ENCODE measurements around the gene TBX4. TPM values are rescaled to one million over a fixed set of nuclear protein-coding genes. Genes with fewer than 3 reads are reported as not detected.

The TBX4 gene
- total RNA-seq, 1 experiment from 2014 or later: not detected

DNA sequence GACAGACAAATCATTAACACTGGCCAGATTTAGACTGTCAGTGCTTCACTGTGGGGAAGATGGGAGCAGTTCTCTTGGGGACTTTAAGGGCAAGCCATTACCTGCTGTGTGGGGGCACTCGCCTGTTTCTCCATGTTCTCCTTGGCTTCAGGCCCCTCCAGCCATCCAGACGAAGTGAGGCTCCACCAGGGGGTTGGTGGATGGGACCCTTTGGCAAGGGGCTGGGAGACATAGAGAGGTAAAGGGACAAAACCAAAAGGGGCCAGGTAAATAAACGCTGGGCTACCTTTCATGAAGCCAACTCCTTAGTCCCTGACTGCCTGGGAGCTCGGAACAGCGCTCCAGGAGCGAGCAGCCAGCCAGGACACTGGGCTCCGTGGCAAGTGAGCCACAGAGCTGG lies 14.0 kb downstream of the TBX4 start:
- Histone ChIP-seq H4K20me1 (ENCODE audit: control insufficient read depth, insufficient read depth, insufficient read length) (no peaks in the 10 kb centered on the region), H3K79me2 (ENCODE audit: insufficient read depth, low read length) (no peaks in the 10 kb centered on the region), H3K4me1 (ENCODE audit: insufficient read depth, low read length) (no peaks in the 10 kb centered on the region; the same call in 1 of the 2 replicates), H3K14ac (ENCODE audit: insufficient read depth, low read length) (no peak overlapping the region), H3K27me3 (ENCODE audit: insufficient read depth, low read length) (peaks cover 36% of the 10 kb centered on the region), H4K5ac (ENCODE audit: insufficient read length, low read depth, low read length) (no peak overlapping the region), H2BK120ac (ENCODE audit: low read depth, low read length, poor library complexity, severe bottlenecking) (no peak overlapping the region), H2BK20ac (ENCODE audit: low read depth, low read length, poor library complexity, severe bottlenecking) (no peak overlapping the region), H3K4ac (ENCODE audit: low read depth, low read length) (no peak overlapping the region), H3K9ac (ENCODE audit: extremely low read depth, insufficient read length, low read length) (no peak overlapping the region), H2AFZ (ENCODE audit: low read length) (no peak overlapping the region), H3K23me2 (ENCODE audit: insufficient read length, low read depth, low read length, poor library complexity, severe bottlenecking) (no peaks in the 10 kb centered on the region), H3K27ac (ENCODE audit: insufficient read length, low read depth, low read length) (no peak overlapping the region), H4K8ac (replicated peaks; ENCODE audit: insufficient read length, low read depth, low read length) (no peak overlapping the region), H3K79me1 (ENCODE audit: insufficient read depth, low read depth, low read length, poor library complexity, severe bottlenecking) (no peaks in the 10 kb centered on the region), H2BK15ac (ENCODE audit: low read depth, low read length) (no peak overlapping the region), H3K18ac (ENCODE audit: insufficient read length, low read depth, low read length) (no peak overlapping the region), H4K91ac (ENCODE audit: insufficient read length, low read depth, low read length) (no peak overlapping the region), H3K56ac (ENCODE audit: insufficient read length, low read depth, low read length) (no peak overlapping the region), H2AK5ac (ENCODE audit: insufficient read length, low read length) (no peak overlapping the region), H3T11ph (ENCODE audit: low read length) (no peak overlapping the region), H2BK12ac (ENCODE audit: insufficient read length, low read depth, low read length) (no peak overlapping the region), H3K23ac (ENCODE audit: insufficient read length, low read depth, low read length) (no peak overlapping the region), H2BK5ac (ENCODE audit: insufficient read length, low read length) (no peak overlapping the region), H3K9me3 (ENCODE audit: control insufficient read depth, low read depth, low read length) (no peaks in the 10 kb centered on the region), H3K4me2 (ENCODE audit: insufficient read depth, insufficient read length, low read length) (no peak overlapping the region)
- Mint-ChIP-seq H3K9me3 (no peaks in the 10 kb centered on the region; a peak in 1 of 5 replicates), H3K27me3 (ENCODE audit: low read depth) (peaks cover 81% of the 10 kb centered on the region), H3K36me3 (ENCODE audit: insufficient read depth in 1 of 3, low read depth in 3 of 3) (peaks cover 0 to 1% (median 0%) of the 10 kb centered on the region in 3 experiments; a peak in 2 of 7 replicates), H3K4me3 (no peak overlapping the region), H3K4me1 (peaks cover 11 to 38% of the 10 kb centered on the region in 2 experiments), H3K27ac (no peak overlapping the region)
- no CpG with 5 or more reads among the region's 7 CpGs for WGBS (ENCODE audit: extremely low coverage, insufficient read length, low lambda C conversion rate)
- TF ChIP-seq, protein P1, sequence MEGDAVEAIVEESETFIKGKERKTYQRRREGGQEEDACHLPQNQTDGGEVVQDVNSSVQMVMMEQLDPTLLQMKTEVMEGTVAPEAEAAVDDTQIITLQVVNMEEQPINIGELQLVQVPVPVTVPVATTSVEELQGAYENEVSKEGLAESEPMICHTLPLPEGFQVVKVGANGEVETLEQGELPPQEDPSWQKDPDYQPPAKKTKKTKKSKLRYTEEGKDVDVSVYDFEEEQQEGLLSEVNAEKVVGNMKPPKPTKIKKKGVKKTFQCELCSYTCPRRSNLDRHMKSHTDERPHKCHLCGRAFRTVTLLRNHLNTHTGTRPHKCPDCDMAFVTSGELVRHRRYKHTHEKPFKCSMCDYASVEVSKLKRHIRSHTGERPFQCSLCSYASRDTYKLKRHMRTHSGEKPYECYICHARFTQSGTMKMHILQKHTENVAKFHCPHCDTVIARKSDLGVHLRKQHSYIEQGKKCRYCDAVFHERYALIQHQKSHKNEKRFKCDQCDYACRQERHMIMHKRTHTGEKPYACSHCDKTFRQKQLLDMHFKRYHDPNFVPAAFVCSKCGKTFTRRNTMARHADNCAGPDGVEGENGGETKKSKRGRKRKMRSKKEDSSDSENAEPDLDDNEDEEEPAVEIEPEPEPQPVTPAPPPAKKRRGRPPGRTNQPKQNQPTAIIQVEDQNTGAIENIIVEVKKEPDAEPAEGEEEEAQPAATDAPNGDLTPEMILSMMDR (conservative IDR thresholded peaks at IDR 0.05): no peak
- DNase-seq: peak; percentile 23

All from H9 (cell line).